Heart left ventricle (tissue), 16 donors: ENCODE data around the gene WNT8A. TPM values are rescaled to one million over a fixed set of nuclear protein-coding genes. Genes with fewer than 3 reads are reported as not detected.

Experiments
- ATAC-seq, 4 donors: fragments of 200-7000 bp; cut with Tn5 transposase; one replicate each; pipeline ENCODE4 v1.9.1; 2020 to 2022; ENCODE audit warnings: moderate library complexity in 4 of 4, mild to moderate bottlenecking in 3 of 4, moderate number of reproducible peaks in 1 of 4
- DNase-seq, 5 donors: peaks; one replicate each; pipeline ENCODE4 v3.0.0-alpha.2; 2020
- H3K27ac ChIP-seq, 12 donors: fragments of 200-600 bp; sonication (generic) in 4 of 12; one replicate each; pipeline versions ENCODE4 v1.5.0 to v1.8.0; 2016 to 2022; ENCODE audit warnings: mild to moderate bottlenecking in 2 of 12
- H3K27me3 ChIP-seq, 9 donors: fragments of 200-600 bp; sonication (generic) in 2 of 9; one replicate each; pipeline versions ENCODE4 v1.5.1 to v1.8.0; 2016 to 2022; ENCODE audit warnings: mild to moderate bottlenecking in 3 of 9
- H3K36me3 ChIP-seq, 9 donors: fragments of 200-600 bp; sonication (generic) in 2 of 9; one replicate each; pipeline versions ENCODE4 v1.5.0 to v1.8.0; 2018 to 2022; ENCODE audit warnings: mild to moderate bottlenecking in 2 of 9
- H3K4me1 ChIP-seq, 12 donors: fragments of 200-600 bp; sonication (generic) in 4 of 12; one replicate each; pipeline versions ENCODE4 v1.5.0 to v1.8.0; 2016 to 2022; ENCODE audit warnings: mild to moderate bottlenecking in 3 of 12
- H3K4me3 ChIP-seq, 12 donors: fragments of 200-600 bp; sonication (generic) in 4 of 12; one replicate each; pipeline versions ENCODE4 v1.5.0 to v1.8.0; 2017 to 2022; ENCODE audit warnings: mild to moderate bottlenecking in 9 of 12, moderate library complexity in 4 of 12
- H3K9me3 ChIP-seq, 12 donors: fragments of 200-600 bp; sonication (generic) in 4 of 12; one replicate each; pipeline versions ENCODE4 v1.5.0 to v1.8.0; 2016 to 2022; ENCODE audit warnings: mild to moderate bottlenecking in 1 of 12
- CTCF ChIP-seq, 12 donors: fragments of 200-600 bp; sonication (generic) in 4 of 12; IDR thresholded peaks; one replicate each; pipeline versions ENCODE4 v1.5.0 to v1.8.0; 2018 to 2022; ENCODE audit warnings: antibody characterized with exemption in 12 of 12, mild to moderate bottlenecking in 5 of 12
- POLR2A ChIP-seq, 2 donors: fragments of 450-650 bp; IDR thresholded peaks; one replicate each; pipeline ENCODE4 v1.6.1; 2017; ENCODE audit warnings: antibody characterized with exemption in 2 of 2, mild to moderate bottlenecking in 2 of 2, moderate library complexity in 2 of 2
- WGBS, 4 donors: extraction: QIAGEN DNeasy Blood & Tissue Kit in 2 of 4; methylation state at CpG; one replicate each; pipeline versions ENCODE4 v1.1.5 to v1.1.7; 2013 to 2018; 5-methylcytosine and 5-hydroxymethylcytosine counted together
- intact Hi-C, 10 donors: fragments of 100-400 bp; cut with DNase I; formaldehyde crosslinking; loops; one replicate each; pipeline versions ENCODE4 v1.11.1 to v1.14.2; 2022
- long read RNA-seq, 3 donors: library from polyadenylated mRNA; unstranded; transcript quantifications; one replicate each; pipeline ENCODE4 v2.0.0, GENCODE V29; 2020 to 2021
- polyA plus RNA-seq, 2 donors: library from polyadenylated mRNA; stranded (reverse); fragments of 200-250 nt; gene quantifications; one replicate each; pipeline ENCODE4 v1.2.3, GENCODE V29; 2013
- total RNA-seq, 9 donors: library from RNA; depleted of rRNA in 2 of 9; stranded (reverse); fragments of >200 nt in 2 of 9; fragmentation: NEBNext Ultra II Directional in 3 of 9; extraction: Animal tissue kit (Norgen Biotek cat#: 25700) in 3 of 9; gene quantifications; one replicate each; pipeline versions ENCODE4 v1.1.0 to v1.2.4, GENCODE V29; 2016 to 2023
- donor health status: ischemic (EF 13 %, LVEDD 7.1; RV severe dilation, severe dysfunction).
- donor health status: healthy with polysubstance abuse.
- donor health status: DM: no; HTN: yes; CAD: no.
- donor health status: DM: no; HTN: no; CAD: no.
- donor health status: ischemic (EF 25% LVEDD 6.9; RV normal size, moderate dysfunction).
- donor health status: ischemic (EF 25% LVEDD 5.7; RV mildly dilated, moderate dysfunction).
- donor health status: healthy.
- donor health status: DM: yes; HTN: yes; CAD: no.
- donor health status: ischemic (EF 35%, LVEDD 5.7; RV mildly dilated, moderate dysfunction).
- donor health status: nonischemic (EF 11% LVEDD 7.7; RV severe dilation, severe dysfunction).
- donor health status: DM: yes; HTN: yes; CAD: no.
- donor health status: PGD.
- donor health status: ischemic (EF 29% LVEDD 5.4; RV normal size, mild dysfunction).
- donor health status: nonischemic (EF 23%, LVEDD 6.1; RV moderate dilation, normal function).

Gene WNT8A
- total RNA-seq, result not detected
- not detected for polyA plus RNA-seq
- long read RNA-seq, donor 1, result 0 reads
- long read RNA-seq, donor 2, result 0 reads
- long read RNA-seq, donor 3, result 0 reads

- H3K27me3 ChIP-seq, result no peaks in the 10 kb centered on the region
- ATAC-seq (no peak), DNase-seq (no peak)
- H3K9me3 ChIP-seq, result no peaks in the 10 kb centered on the region
- no peak within 1 kb of the TSS for H3K4me3 ChIP-seq
- no peak for TF ChIP-seq CTCF (IDR thresholded peaks at IDR 0.05)
- TF ChIP-seq POLR2A (IDR thresholded peaks at IDR 0.05), result no peak
- no peak within 1 kb of the TSS for H3K27ac ChIP-seq
- no peaks in the 10 kb centered on the region for H3K36me3 ChIP-seq
- intact Hi-C loops, result no loop called here
- no peaks in the 10 kb centered on the region for H3K4me1 ChIP-seq
- WGBS, 4 donors, result 77 to 83% (median 80%) methylated on average over 5 of the region's 5 CpGs
These were observed at the start of gene WNT8A for GRCh38 chr5:138083702-138084101. TSS of gene WNT8A (plus strand) at chr5:138084033. CDS start at chr5:138084128, 95 bp downstream.

DNA sequence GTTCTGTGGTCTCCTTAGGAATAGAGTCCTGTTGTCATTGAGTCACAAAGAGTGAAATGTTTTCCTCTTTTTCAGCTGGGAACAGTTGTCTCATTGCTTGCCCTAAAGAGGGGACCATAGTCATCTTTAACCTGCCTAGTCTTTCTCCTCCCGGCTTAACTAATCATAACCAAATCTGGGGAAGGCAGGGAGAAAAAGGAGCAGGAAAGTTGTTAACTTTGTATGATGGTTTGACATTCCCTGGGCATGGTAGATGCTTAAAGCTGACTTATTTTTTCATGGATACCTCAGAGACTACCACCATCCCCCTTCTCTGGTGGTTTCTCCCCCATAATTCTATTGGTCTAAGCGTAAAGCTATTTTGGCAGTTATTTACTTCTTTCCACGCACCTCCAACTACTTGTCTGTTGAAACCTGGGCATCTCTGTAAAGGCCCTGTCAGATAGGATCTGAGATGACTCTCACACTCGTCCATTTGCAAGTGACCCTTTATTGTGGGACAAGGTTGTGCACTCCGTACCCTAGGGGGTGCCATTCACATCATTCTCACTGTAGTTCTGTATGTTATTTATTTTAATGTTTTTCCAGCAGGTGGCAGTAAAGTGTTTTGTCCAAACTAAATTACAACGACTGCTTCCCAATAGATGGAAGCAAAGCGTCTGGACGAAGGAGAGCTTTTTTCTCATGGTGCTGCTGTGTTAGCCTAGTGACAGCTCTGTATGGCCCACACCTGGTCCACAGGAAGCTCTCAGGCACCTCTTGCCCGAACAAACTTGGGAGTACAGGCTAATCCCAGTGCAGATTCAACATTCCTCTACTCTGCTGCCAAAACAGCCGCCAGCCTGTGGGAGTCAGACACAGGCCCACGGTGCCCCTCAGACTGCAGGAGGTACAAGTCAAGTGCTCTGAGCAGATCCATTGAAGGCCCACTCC is 48.0 kb upstream of the WNT8A start:
- H3K36me3 ChIP-seq, result no peaks in the 10 kb centered on the region
- peak in 4 of 5 donors; percentile 48 to 65 (median 62) for DNase-seq
- WGBS, 4 donors, result 32 to 34% (median 33%) methylated on average over 11 of the region's 11 CpGs
- ATAC-seq, result peak; percentile 50 to 70 (median 60)
- no peaks in the 10 kb centered on the region for H3K9me3 ChIP-seq
- peak overlapping the region in 5 of 12 donors; percentile 23 to 55 (median 48) for H3K27ac ChIP-seq
- H3K4me3 ChIP-seq, result no peak overlapping the region
- no peak for TF ChIP-seq POLR2A (IDR thresholded peaks at IDR 0.05)
- peak; percentile 70 to 95 (median 84) for TF ChIP-seq CTCF (IDR thresholded peaks at IDR 0.05)
- peaks cover 0 to 38% (median 19%) of the 10 kb centered on the region in 12 donors for H3K4me1 ChIP-seq
- H3K27me3 ChIP-seq, result no peaks in the 10 kb centered on the region
- intact Hi-C loops, result loop anchor here (1.0 to 10.0 kb wide), 12 partner anchors 32 to 401 kb away; partner anchors contain the start of genes NME5 (in 2 of the 10) and HNRNPA0 (in 1 of the 10)

DNA sequence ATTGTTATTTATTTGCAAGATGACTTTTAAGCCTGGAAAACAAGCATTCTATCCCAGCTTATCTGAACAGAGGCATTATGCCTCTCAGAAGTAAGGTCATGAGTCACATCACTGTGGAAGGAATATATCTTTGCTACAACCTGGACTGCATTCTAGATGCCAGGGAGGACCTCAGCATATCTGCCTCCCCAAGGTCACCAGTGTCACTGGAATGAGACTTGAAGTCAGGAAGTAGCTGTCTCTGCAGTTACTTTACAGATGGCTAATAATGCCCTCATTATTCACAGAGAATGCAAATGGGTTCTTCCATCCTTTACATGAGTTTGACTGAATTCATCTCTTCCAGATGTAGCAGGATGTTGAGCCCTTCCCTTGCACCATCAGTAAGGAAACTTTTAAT is 46.6 kb upstream of the WNT8A start:
- no peak for ATAC-seq
- peaks cover 0 to 24% (median 7%) of the 10 kb centered on the region in 12 donors for H3K4me1 ChIP-seq
- H3K27me3 ChIP-seq, result no peaks in the 10 kb centered on the region
- no peak overlapping the region for H3K27ac ChIP-seq
- H3K9me3 ChIP-seq, result no peaks in the 10 kb centered on the region
- TF ChIP-seq POLR2A (IDR thresholded peaks at IDR 0.05), result no peak
- no peaks in the 10 kb centered on the region for H3K36me3 ChIP-seq
- H3K4me3 ChIP-seq, result no peak overlapping the region
- no peak for DNase-seq
- intact Hi-C loops, result loop anchor here (2.0 to 10.0 kb wide), 10 partner anchors 32 to 402 kb away; partner anchors contain the start of genes NME5 (in 2 of the 10) and HNRNPA0 (in 1 of the 10)

DNA sequence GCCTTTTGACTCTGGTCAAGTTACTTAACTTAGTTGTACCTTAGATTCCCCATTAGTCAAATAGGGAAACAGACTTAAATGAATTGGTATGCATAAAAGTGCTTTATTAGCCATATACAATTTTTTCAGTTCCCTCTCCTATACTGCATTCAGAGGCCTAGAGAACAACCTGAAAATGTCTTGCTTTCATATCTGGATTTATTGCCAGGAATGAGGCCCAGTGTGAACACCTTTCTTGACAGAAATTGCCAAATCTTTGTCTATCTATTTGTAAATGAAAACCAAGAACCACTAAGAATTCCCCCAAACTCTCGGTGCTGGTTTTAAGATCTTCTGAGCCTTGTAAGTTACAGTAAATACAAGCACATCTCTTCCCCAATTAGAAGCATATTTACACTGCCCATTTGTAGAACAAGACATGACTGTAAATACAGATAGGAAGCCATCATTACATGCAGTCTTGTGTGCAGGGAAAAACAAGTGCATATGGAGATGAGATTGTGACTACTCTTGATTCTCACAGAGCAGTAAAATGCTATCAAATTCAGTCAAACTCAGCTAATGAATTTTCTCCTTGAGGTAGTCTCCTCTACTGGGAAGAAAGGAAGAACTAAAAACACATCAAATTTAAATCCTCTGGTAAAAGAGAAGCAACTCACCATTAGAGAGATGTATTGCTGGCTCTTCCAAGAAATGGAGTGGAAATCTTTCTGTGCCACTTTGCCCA is 45.8 kb upstream of the WNT8A start:
- TF ChIP-seq CTCF (IDR thresholded peaks at IDR 0.05) (no peak), POLR2A (IDR thresholded peaks at IDR 0.05) (no peak)
- no peak for ATAC-seq
- intact Hi-C loops, result loop anchor here (2.0 to 10.0 kb wide), 10 partner anchors 31 to 403 kb away; partner anchors contain the start of genes NME5 (in 2 of the 10) and HNRNPA0 (in 1 of the 10)
- 87 to 92% (median 88%) methylated on average over 1 of the region's 1 CpG for WGBS, 4 donors
- no peak overlapping the region for H3K27ac ChIP-seq
- no peak for DNase-seq
- H3K36me3 ChIP-seq, result no peaks in the 10 kb centered on the region
- H3K4me3 ChIP-seq, result no peak overlapping the region
- H3K27me3 ChIP-seq, result no peaks in the 10 kb centered on the region
- peaks cover 0 to 23% (median 7%) of the 10 kb centered on the region in 12 donors for H3K4me1 ChIP-seq
- no peaks in the 10 kb centered on the region for H3K9me3 ChIP-seq
